Prostate gland (tissue), 2 donors: ENCODE results near the gene FAM117B. TPM values are rescaled to one million over a fixed set of nuclear protein-coding genes. Genes with fewer than 3 reads are reported as not detected.

Source experiments
- DNase-seq: peaks from one replicate; pipeline ENCODE4 v3.0.0-alpha.2; 2019; ENCODE audit warnings: low spot score
- H3K27ac ChIP-seq, 2 donors: fragments of 200-600 bp; sonication (generic); 2 replicates each; pipeline ENCODE4 v1.5.1; 2017 to 2019
- H3K27me3 ChIP-seq: fragments of 200-600 bp; sonication (generic); replicated peaks from 2 replicates; pipeline ENCODE4 v1.5.1; 2019; ENCODE audit not compliant: insufficient read depth
- H3K36me3 ChIP-seq, 2 donors: fragments of 200-600 bp; sonication (generic); 1 replicate in 1 of 2; 2 replicates in 1 of 2; pipeline versions ENCODE4 v1.5.1 to v1.8.1; 2017 to 2019
- H3K4me1 ChIP-seq: fragments of 200-600 bp; sonication (generic); replicated peaks from 2 replicates; pipeline ENCODE4 v1.5.1; 2019
- H3K4me3 ChIP-seq, 2 donors: fragments of 200-600 bp; sonication (generic); 2 replicates each; pipeline ENCODE4 v1.5.1; 2017 to 2019
- H3K9me3 ChIP-seq: fragments of 200-600 bp; sonication (generic); 2 replicates; pipeline ENCODE4 v1.5.1; 2017
- POLR2A ChIP-seq: fragments of 450-650 bp; IDR thresholded peaks from one replicate; pipeline ENCODE4 v1.6.1; 2016; ENCODE audit warnings: antibody characterized with exemption, mild to moderate bottlenecking
- POLR2AphosphoS5 ChIP-seq: sonication (generic); formaldehyde crosslinking; IDR thresholded peaks from one replicate; pipeline ENCODE4 v1.6.1; 2017; ENCODE audit warnings: antibody characterized with exemption
- WGBS: methylation state at CpG from one replicate; pipeline ENCODE4 v1.1.5; 2018; 5-methylcytosine and 5-hydroxymethylcytosine counted together
- intact Hi-C: fragments of 100-400 bp; cut with DNase I; formaldehyde crosslinking; loops from one replicate; pipeline ENCODE4 v1.14.2; 2022
- total RNA-seq, 2 donors: library from RNA; depleted of rRNA; stranded (reverse); fragments of >200 nt; gene quantifications; one replicate each; pipeline ENCODE4 v1.1.0, GENCODE V29; 2016
- TF ChIP-seq, protein P1 (sequence below), 4 experiments: fragments of 200-600 bp in 2 of 4; fragments of 450-650 bp in 2 of 4; sonication (generic) in 2 of 4; IDR thresholded peaks; 1 replicate in 3 of 4; 2 replicates in 1 of 4; pipeline ENCODE4 v1.5.1; 2016 to 2019; ENCODE audit warnings: antibody characterized with exemption in 4 of 4, mild to moderate bottlenecking in 2 of 4, moderate library complexity in 2 of 4

FAM117B gene
- total RNA-seq, 2 donors from 2014 or later, result 27.5 to 30.5 TPM

DNA sequence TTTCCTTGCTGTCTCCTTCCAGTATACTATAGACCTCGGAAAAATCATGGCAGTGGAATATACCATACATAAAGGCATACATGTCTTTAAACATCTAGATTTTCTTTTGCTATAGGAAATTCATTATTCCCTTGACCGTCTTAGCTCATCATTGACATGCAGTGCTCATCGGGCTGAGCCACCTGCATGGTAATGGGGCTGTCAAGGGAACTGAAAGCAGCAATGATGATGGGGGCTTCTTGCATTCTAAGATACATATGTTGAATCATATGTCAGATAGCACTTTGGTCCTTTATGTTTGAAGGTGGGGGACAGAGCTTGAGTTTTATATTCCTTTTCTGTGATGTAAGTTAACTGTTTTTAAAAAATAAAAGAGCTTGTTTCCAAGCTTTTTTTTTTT is 130.2 kb downstream of the FAM117B start:
- no peak for DNase-seq
- WGBS, result 94% methylated on average over 3 of the region's 3 CpGs
- TF ChIP-seq POLR2A (no peak), POLR2AphosphoS5 (no peak)
- TF ChIP-seq, protein P1, sequence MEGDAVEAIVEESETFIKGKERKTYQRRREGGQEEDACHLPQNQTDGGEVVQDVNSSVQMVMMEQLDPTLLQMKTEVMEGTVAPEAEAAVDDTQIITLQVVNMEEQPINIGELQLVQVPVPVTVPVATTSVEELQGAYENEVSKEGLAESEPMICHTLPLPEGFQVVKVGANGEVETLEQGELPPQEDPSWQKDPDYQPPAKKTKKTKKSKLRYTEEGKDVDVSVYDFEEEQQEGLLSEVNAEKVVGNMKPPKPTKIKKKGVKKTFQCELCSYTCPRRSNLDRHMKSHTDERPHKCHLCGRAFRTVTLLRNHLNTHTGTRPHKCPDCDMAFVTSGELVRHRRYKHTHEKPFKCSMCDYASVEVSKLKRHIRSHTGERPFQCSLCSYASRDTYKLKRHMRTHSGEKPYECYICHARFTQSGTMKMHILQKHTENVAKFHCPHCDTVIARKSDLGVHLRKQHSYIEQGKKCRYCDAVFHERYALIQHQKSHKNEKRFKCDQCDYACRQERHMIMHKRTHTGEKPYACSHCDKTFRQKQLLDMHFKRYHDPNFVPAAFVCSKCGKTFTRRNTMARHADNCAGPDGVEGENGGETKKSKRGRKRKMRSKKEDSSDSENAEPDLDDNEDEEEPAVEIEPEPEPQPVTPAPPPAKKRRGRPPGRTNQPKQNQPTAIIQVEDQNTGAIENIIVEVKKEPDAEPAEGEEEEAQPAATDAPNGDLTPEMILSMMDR (IDR thresholded peaks at IDR 0.05), result no peak

DNA sequence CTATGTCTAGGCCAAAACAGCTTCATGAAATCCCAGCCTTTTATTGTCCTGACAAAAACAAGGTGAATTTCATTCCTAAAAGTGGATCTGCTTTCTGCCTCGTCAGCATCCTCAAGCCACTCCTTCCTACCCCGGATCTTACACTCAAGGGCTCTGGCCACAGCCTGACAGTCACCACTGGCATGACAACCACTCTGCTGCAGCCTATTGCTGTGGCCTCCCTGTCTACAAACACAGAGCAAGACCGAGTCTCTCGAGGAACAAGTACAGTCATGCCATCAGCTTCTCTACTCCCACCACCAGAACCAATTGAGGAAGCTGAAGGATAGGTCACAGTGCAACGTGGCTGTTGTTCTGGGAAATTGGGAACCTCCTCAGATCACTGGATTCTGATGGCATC is 130.7 kb downstream of the FAM117B start:
- 49% methylated on average over 5 of the region's 5 CpGs for WGBS
- intact Hi-C loops, result no loop called here
- H3K27me3 ChIP-seq, result no peaks in the 10 kb centered on the region
- TF ChIP-seq POLR2AphosphoS5 (no peak), POLR2A (no peak)
- TF ChIP-seq, protein P1 (IDR thresholded peaks at IDR 0.05), result no peak
- H3K4me1 ChIP-seq, result no peaks in the 10 kb centered on the region
- H3K9me3 ChIP-seq, result no peaks in the 10 kb centered on the region
- H3K4me3 ChIP-seq, result no peak overlapping the region
- H3K36me3 ChIP-seq, result no peaks in the 10 kb centered on the region
- no peak for DNase-seq
- H3K27ac ChIP-seq, result no peak overlapping the region

More for the DNA sequence above, 130.2 kb downstream of the FAM117B start:
- H3K9me3 ChIP-seq, result no peaks in the 10 kb centered on the region
- no peaks in the 10 kb centered on the region for H3K36me3 ChIP-seq
- intact Hi-C loops, result no loop called here
- H3K27me3 ChIP-seq, result no peaks in the 10 kb centered on the region
- H3K4me1 ChIP-seq, result no peaks in the 10 kb centered on the region
- no peak overlapping the region for H3K27ac ChIP-seq
- no peak overlapping the region for H3K4me3 ChIP-seq

DNA sequence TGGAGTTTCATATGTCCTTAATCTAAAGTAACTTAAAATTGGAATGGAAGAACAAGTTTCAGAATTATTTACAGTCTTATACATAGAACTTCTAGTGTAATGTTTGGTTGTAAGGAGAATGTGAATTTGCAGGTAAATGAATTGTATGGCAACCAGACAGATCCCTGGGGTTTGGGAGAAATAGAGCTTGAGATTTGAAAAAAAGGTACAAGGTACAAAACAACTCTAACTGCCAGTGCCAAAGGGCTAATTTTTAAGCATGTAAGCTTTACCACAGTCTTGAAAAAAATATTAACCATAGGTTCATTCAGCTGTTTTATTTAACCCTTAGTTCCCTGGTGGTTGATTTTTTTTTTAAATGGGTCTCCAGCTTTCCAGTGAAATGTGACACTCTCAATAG is 133.5 kb downstream of the FAM117B start:
- Histone ChIP-seq H3K9me3 (no peaks in the 10 kb centered on the region), H3K4me3 (no peak overlapping the region), H3K36me3 (no peaks in the 10 kb centered on the region), H3K27me3 (no peaks in the 10 kb centered on the region), H3K27ac (no peak overlapping the region), H3K4me1 (no peaks in the 10 kb centered on the region)
- TF ChIP-seq POLR2AphosphoS5 (no peak), POLR2A (no peak)
- TF ChIP-seq, protein P1 (IDR thresholded peaks at IDR 0.05), result no peak
- intact Hi-C loops, result no loop called here
- no peak for DNase-seq

DNA sequence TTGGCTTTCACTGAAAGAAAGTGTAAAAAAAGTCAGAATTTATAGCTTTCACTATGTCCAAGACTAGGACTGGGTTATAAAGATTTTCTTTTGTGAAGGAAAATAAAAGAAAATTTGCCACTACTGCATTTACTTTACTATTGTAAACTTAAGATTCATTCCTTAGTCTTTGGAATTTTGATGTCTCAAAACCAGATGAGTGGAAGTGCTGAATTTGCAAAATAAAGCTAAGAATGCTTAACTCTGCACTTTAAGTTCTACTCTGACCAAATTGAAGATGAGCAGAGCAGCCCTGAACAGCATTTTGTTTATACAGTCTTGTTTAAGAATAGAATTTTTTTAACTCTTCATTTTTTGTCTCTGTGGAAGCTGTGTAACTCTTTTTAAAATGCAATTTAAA is 134.4 kb downstream of the FAM117B start:
- no peaks in the 10 kb centered on the region for H3K36me3 ChIP-seq
- TF ChIP-seq POLR2AphosphoS5, result no peak
- TF ChIP-seq POLR2A, result no peak
- TF ChIP-seq, protein P1 (IDR thresholded peaks at IDR 0.05), result no peak
- no peaks in the 10 kb centered on the region for H3K4me1 ChIP-seq
- no peak for DNase-seq
- H3K4me3 ChIP-seq, result no peak overlapping the region
- intact Hi-C loops, result no loop called here
- no peak overlapping the region for H3K27ac ChIP-seq
- no peaks in the 10 kb centered on the region for H3K27me3 ChIP-seq
- H3K9me3 ChIP-seq, result no peaks in the 10 kb centered on the region

GRCh38 chr2:202771336-202771735 is 136.6 kb downstream of the FAM117B start:
- Histone ChIP-seq H3K27ac (no peak overlapping the region), H3K27me3 (no peaks in the 10 kb centered on the region), H3K4me1 (no peaks in the 10 kb centered on the region), H3K36me3 (no peaks in the 10 kb centered on the region), H3K9me3 (no peaks in the 10 kb centered on the region), H3K4me3 (no peak overlapping the region)
- 93% methylated on average over 1 of the region's 1 CpG for WGBS
- intact Hi-C loops, result no loop called here
- no peak for DNase-seq
- no peak for TF ChIP-seq POLR2AphosphoS5
- no peak for TF ChIP-seq POLR2A
- TF ChIP-seq, protein P1 (IDR thresholded peaks at IDR 0.05), result no peak
